Testis (tissue), 3 donors: ENCODE results near the gene DTX2. TPM values are rescaled to one million over a fixed set of nuclear protein-coding genes. Genes with fewer than 3 reads are reported as not detected.

Experiments
- DNase-seq: peaks from one replicate; pipeline ENCODE4 v3.0.0-alpha.2; 2019
- H3K27ac ChIP-seq, 2 donors: fragments of 200-600 bp; sonication (generic); one replicate each; pipeline ENCODE4 v1.5.1; 2019
- H3K27me3 ChIP-seq: fragments of 200-600 bp; sonication (generic); one replicate; pipeline ENCODE4 v1.5.1; 2019
- H3K36me3 ChIP-seq: fragments of 200-600 bp; sonication (generic); one replicate; pipeline ENCODE4 v1.5.1; 2017; ENCODE audit warnings: low read depth; ENCODE audit errors: missing control alignments
- H3K4me1 ChIP-seq: fragments of 200-600 bp; sonication (generic); one replicate; pipeline ENCODE4 v1.5.1; 2019
- H3K4me3 ChIP-seq, 2 donors: fragments of 200-600 bp; sonication (generic); one replicate each; pipeline ENCODE4 v1.5.1; 2017 to 2019
- H3K9me3 ChIP-seq: fragments of 200-600 bp; sonication (generic); one replicate; pipeline ENCODE4 v1.5.1; 2017
- POLR2A ChIP-seq: fragments of 450-650 bp; IDR thresholded peaks from one replicate; pipeline ENCODE4 v1.6.1; 2017; ENCODE audit warnings: antibody characterized with exemption, mild to moderate bottlenecking, moderate library complexity
- WGBS, 2 donors: methylation state at CpG; one replicate each; pipeline ENCODE4 v1.1.5; 2018; 5-methylcytosine and 5-hydroxymethylcytosine counted together
- intact Hi-C: fragments of 100-400 bp; cut with DNase I; formaldehyde crosslinking; loops from one replicate; pipeline ENCODE4 v1.15.1; 2023; ENCODE audit warnings: low total_unique reads
- polyA plus RNA-seq: library from polyadenylated mRNA; stranded (reverse); fragments of 350-450 nt; fragmentation: Illumina TruSeq; extraction: RNeasy Lipid Tissue Mini Kit (QIAGEN cat#74804); gene quantifications from one replicate; pipeline ENCODE4 v1.2.3, GENCODE V29; 2014; ENCODE audit warnings: low read depth, low replicate concordance; ENCODE audit not compliant: insufficient read depth
- total RNA-seq, 2 donors: library from RNA; depleted of rRNA; stranded (reverse); fragments of >200 nt; gene quantifications; one replicate each; pipeline ENCODE4 v1.2.3, GENCODE V29; 2016
- TF ChIP-seq, protein P1 (sequence below), 3 experiments: fragments of 450-650 bp in 2 of 3; fragments of 200-600 bp in 1 of 3; sonication (generic) in 1 of 3; IDR thresholded peaks; one replicate each; pipeline ENCODE4 v1.5.1; 2016 to 2019; ENCODE audit warnings: antibody characterized with exemption in 3 of 3, mild to moderate bottlenecking in 2 of 3, moderate library complexity in 1 of 3

DTX2 gene
- total and polyA plus RNA-seq, 3 donors from 2014 or later = 65.1 to 239 (median 200) TPM

DNA sequence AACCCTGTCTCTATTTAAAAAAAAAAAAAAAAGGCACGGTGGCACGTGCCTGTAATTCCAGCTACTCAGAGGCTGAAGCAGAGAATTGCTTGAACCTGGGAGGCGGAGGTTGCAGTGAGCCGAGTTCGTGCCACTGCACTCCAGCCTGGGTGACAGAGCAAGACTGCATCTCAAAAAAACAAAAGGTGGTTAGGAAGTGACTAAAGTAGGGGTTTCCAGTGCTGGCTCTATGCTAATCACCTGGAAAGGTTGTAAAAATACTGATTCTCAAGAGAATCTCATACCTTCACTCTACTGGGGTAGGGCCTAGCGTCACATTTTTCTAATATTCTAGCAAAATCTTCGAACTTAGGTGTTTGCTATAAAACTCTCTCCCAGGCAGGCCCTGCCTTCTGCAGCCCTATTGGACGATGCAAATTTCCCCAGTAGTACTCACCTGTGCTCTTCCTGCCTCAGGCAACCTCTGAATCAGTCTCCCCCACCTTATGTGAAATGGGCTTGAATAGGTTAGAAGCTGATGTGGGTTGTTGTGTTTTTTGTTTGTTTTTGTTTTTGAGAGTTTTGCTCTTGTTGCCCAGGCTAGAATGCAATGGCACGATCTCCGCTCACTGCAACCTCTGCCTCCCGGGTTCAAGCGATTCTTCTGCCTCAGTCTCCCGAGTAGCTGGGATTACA lies 33.2 kb upstream of the DTX2 start:
- H3K4me1 ChIP-seq = no peaks in the 10 kb centered on the region
- no peaks in the 10 kb centered on the region for H3K27me3 ChIP-seq
- no peak for DNase-seq
- H3K4me3 ChIP-seq = no peak overlapping the region
- no peak for TF ChIP-seq POLR2A
- TF ChIP-seq, protein P1, sequence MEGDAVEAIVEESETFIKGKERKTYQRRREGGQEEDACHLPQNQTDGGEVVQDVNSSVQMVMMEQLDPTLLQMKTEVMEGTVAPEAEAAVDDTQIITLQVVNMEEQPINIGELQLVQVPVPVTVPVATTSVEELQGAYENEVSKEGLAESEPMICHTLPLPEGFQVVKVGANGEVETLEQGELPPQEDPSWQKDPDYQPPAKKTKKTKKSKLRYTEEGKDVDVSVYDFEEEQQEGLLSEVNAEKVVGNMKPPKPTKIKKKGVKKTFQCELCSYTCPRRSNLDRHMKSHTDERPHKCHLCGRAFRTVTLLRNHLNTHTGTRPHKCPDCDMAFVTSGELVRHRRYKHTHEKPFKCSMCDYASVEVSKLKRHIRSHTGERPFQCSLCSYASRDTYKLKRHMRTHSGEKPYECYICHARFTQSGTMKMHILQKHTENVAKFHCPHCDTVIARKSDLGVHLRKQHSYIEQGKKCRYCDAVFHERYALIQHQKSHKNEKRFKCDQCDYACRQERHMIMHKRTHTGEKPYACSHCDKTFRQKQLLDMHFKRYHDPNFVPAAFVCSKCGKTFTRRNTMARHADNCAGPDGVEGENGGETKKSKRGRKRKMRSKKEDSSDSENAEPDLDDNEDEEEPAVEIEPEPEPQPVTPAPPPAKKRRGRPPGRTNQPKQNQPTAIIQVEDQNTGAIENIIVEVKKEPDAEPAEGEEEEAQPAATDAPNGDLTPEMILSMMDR (IDR thresholded peaks at IDR 0.05) = no peak
- intact Hi-C loops = no loop called here
- no peaks in the 10 kb centered on the region for H3K9me3 ChIP-seq
- no peaks in the 10 kb centered on the region for H3K36me3 ChIP-seq
- 94 to 95% methylated on average over 13 of the region's 13 CpGs for WGBS, 2 donors
- H3K27ac ChIP-seq = no peak overlapping the region

DNA sequence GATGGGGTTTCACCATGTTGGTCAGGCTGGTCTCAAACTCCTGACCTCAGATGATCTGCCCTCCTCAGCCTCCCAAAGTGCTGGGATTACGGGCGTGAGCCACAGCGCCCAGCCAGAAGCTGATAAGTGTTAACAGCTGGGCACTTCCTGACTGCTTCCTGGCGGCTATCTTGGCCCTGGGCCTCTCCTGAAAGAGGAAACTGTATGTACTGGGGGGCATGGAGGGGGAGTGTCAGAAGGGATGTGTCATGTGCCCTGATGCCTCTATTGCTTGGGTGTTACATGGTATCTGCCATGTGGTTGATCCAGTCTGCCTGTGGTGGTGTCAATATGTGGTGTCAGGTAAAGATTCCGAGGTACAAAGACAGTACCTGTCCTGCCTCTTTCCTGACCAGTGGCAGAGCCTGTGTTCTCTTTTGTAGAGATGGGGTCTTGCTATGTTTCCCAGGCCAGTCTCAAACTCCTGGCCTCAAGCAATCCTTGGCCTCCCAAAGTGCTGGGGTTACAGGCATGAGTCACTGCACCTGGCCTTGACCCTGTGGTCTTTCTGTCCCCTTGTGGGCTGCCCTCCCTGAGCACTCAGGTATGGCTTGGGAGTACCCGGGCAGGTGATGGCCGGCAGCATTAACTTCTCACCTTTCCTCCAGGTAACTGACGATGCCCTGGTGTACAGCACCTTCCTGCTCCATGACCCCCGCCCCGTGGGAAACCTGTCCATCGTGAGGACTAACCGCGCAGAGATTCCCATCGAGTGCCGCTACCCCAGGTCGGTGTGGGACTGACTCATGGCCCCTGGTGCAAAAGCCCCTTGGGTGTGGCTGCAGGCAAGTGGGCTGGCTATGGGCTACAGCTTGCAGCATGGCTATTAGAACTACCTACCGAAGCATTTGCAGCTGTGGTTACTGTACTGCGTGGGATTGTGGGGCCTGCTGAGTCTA lies 32.4 kb upstream of the DTX2 start:
- intact Hi-C loops = no loop called here
- 73 to 89% methylated on average over 8 to 18 of the region's 18 CpGs for WGBS, 2 donors
- Histone ChIP-seq H3K9me3 (no peaks in the 10 kb centered on the region), H3K27me3 (no peaks in the 10 kb centered on the region), H3K4me3 (no peak overlapping the region), H3K27ac (no peak overlapping the region), H3K36me3 (no peaks in the 10 kb centered on the region), H3K4me1 (no peaks in the 10 kb centered on the region)
- DNase-seq = no peak
- TF ChIP-seq POLR2A = no peak
- TF ChIP-seq, protein P1 (IDR thresholded peaks at IDR 0.05) = no peak

DNA sequence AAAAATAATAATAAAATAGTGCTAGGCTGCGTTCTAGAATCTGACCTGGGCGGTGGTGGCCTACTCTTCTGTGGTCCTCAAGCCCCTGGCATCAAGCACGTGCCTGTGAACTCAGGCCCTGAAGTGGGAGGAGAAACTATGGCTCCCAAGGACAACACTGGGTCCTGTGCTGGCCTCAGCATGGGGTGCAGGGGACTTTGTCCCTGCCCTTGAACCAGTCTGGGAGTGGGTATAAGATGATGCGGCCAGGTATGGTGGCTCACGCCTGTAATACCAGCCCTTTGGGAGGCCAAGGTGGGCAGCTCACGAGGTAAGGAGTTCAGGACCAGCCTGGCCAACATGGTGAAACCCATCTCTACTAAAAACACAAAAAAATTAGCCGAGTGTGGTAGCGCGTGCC lies 31.3 kb upstream of the DTX2 start:
- Histone ChIP-seq H3K36me3 (no peaks in the 10 kb centered on the region), H3K9me3 (no peaks in the 10 kb centered on the region), H3K4me3 (no peak overlapping the region), H3K4me1 (no peaks in the 10 kb centered on the region), H3K27me3 (no peaks in the 10 kb centered on the region), H3K27ac (no peak overlapping the region)
- WGBS, 2 donors = 89 to 96% methylated on average over 9 of the region's 9 CpGs
- no peak for DNase-seq
- intact Hi-C loops = no loop called here
- TF ChIP-seq, protein P1 (IDR thresholded peaks at IDR 0.05) = no peak
- no peak for TF ChIP-seq POLR2A

DNA sequence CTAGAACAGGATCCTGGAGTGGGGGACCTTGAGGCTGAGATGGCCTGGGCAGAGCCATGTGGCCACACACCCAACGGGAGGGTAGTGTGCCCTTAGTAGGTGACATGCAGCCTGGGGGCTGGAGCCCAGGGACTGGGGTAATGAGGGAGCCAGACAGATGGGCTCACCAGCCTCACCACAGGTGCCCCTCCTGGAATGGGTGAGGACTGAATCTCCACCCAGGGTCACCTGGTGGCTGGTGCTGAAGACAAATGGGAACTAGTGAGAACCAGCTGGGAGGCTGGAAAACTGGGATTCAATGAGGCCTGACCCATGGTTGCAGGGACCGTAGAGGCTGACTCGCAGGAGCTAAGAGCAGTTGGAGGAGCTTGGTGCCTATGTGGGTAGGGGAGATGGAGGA lies 30.7 kb upstream of the DTX2 start:
- TF ChIP-seq POLR2A = no peak
- TF ChIP-seq, protein P1 (IDR thresholded peaks at IDR 0.05) = no peak
- no peaks in the 10 kb centered on the region for H3K36me3 ChIP-seq
- no peaks in the 10 kb centered on the region for H3K4me1 ChIP-seq
- 86 to 97% methylated on average over 3 of the region's 3 CpGs for WGBS, 2 donors
- H3K4me3 ChIP-seq = no peak overlapping the region
- no peaks in the 10 kb centered on the region for H3K9me3 ChIP-seq
- no peak for DNase-seq
- H3K27ac ChIP-seq = no peak overlapping the region
- no peaks in the 10 kb centered on the region for H3K27me3 ChIP-seq
- intact Hi-C loops = no loop called here
